Measurements from ENCODE around the gene GBA3. TPM values are rescaled to one million over a fixed set of nuclear protein-coding genes. Genes with fewer than 3 reads are reported as not detected.

The GBA3 gene
- total RNA-seq, 1 donor from 2014 or later = 0.30 TPM

DNA sequence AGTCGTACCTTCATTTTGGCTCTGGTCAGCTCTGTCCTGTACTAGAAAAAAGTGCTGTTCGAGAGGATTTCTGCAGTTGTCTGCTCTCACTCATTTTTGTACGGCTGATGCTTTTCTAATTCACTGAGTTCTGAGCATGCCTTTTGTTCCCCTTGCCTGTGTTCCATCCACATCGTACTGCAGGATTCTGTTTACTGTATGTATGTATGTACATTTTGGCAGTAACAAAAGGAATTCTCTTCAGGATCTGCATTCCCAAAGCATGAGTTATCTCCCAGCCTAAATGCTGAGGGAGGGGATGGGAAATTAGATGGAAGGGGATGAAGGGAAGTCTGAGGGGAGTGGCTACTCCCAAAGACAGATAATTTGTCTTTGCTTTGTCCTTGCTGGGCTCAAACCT, 87.6 kb downstream of the GBA3 start:
- no peak for DNase-seq (ENCODE audit: low read depth)

DNA sequence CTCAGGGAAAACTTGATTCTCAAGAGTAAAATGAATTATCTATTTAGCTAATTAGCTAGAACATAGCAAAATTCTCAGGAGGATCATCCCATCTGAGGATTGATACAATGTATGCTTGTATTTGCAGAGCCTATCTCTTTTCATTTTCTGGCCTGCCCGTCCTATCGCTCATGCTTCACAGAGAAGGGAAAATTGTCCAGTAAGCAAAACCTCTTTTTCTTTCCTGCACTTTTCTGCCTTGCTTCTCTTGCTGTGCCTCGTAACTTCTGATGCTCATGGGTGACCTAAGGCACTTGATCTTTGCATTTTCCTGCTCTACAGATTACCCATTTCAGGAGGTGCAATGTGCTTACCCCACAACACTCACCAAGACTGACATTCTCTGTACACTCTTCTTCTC, 88.1 kb downstream of the GBA3 start:
- no peak for DNase-seq (ENCODE audit: low read depth)

DNA sequence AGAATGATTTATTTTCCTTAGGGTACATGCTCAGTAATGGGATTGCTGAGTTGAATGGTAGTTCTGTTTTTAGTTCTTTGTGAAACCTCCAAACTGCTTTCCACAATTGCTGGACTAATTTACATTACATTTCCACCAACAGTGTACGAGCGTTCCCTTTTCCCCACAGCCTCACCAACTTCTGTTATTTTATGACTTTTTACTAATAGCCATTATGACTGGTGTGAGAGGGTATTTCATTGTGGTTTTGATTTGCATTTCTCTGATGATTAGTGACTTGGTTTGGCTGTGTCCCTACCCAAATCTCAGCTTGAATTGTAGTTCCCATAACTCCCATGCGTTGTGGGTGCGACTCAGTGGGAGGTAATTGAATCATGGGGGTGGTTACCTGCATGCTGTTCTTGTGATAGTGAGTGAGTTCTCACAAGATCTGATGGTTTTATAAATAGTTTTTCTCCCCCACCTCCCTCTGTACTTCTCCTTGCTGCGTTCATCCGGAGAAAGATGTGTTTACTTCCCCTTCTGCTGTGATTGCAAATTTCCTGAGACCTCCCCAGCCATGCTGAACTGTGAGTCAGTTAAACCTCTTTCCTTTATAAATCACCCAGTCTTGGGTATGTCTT, 95.1 kb downstream of the GBA3 start:
- peak; percentile 37 for DNase-seq (ENCODE audit: low read depth)

DNA sequence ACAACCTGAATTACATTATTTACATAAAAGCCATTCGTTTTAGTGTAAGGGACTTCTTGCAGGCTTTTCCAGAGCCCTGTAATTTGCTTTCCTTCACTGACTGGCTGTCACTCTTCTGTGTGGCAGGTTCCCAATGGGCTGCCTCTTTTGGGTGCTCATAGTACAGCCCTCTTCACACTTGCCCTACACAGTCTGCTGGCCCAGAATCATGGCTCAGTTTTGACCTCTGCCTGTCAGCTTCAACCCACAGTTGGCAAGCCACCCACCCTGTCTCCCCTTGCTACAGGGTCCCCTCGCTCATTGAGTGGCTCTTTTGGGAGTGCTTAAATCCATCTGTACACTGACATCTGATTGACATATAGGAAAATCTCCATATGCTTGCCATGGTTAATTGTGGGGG, 97.9 kb downstream of the GBA3 start:
- DNase-seq (ENCODE audit: low read depth) = no peak

DNA sequence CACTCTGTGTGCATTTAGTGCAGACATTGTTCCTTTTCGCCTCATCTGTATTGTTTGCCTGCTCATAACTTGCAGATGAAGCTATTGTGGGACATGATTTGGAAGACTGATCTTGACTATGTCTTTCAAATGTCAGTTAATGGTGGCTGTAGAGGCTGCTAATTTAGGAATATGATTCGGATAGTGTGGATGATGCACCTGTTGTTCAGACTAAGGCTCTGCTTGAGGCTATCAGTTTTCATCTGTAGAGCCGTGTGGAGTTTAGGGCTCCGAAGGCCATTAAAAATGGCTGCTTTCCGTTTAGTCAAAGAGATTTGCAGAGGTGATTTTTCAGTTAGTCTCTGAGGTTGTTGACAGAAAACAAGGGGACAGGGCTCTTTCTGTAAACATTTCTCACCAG, 102.0 kb downstream of the GBA3 start:
- no peak for DNase-seq (ENCODE audit: low read depth)

DNA sequence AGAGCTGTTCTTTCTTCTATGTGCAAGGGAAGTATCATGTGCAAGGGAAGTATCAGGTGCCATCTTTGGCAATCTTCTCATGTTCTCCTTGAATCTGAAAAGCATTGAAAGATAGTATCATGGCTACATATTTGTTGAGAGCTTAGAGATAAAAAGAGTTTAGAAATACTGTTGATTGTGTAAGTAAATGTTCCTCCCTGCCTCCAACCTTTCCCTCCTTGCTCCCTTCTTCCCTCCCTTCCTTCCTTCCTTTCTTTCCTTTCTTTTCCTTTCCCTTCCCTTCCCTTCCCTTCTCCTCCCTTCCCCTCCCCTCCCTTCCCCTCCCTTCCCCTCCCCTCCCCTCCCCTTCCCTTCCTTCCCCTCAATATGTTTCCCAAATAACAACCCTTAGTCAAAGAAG, 108.7 kb downstream of the GBA3 start:
- no peak for DNase-seq (ENCODE audit: low read depth)

DNA sequence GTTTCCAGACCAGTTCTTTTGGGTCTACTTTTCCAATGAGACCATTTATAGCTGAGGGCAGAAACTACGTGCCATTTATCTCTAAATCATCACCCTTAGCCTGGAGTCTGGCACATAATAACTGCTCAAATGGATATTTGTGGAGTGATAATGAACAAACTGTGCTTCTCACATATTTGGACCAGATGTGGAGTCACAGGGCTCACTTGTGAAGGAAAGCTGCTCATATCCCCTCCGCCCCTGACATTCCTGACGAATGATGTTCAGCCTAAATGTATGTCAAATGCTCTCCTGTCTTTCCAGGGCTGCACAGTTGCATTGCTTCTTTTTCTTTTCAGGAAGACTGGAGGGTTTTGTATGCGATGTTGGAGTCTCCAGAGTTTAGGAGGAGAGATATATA, 110.1 kb downstream of the GBA3 start:
- DNase-seq (ENCODE audit: low read depth) = no peak

DNA sequence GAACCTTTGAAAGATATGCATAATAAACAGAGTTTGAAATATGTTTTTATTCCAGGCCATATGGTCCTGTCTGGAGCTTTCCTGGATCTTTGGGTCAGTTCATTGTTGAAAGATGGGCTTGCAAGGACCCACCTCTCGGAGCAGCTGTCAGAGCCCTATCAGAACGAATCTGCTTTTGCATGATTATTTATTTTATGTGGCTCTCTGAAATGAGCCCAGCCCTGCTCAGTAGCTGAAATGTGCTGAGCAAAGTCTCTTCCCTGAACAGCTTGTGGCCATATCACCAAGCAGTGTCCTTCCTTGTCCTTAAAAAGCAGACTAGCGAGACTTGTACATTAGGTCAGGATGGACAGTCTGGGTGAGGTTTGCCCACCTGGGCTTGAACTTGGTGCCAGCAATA, 110.8 kb downstream of the GBA3 start:
- DNase-seq (ENCODE audit: low read depth) = no peak

DNA sequence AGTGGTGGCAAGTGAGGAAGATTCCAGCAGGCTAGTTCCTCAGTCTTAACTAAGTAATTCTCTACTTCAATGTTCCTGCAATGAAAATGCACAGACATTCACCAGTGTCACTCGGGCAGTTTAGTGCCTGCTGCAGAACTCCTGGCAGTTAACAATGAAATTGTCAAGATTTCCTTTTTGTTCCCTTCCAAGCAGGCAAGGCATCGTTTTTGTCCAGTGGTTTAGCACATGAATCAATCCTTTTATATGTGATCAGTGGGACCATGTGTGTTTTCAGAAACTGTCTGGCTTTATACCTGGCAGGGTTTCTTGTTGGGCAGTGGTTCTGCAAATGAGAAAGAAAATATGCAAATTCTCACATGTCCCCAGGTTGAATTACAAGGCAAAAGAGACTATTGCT, 122.2 kb downstream of the GBA3 start:
- no peak for DNase-seq (ENCODE audit: low read depth)

DNA sequence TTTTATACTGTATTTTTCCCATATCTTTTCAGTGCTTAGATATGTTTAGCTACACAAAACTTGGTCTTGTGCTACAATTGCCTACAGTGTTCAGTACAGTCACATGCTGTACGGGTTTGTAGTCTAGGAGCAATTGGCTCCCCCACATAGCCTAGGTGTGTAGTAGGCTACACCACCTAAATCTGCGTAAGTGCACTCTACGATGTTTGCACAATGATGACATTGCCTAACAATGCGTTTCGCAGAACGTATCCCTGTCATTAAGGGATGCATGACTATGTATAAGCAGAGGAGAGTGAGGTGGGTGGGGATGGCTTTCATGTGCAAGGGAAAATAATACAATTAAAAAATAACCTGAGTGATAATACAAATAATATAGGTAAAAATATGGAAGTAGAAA, 131.4 kb downstream of the GBA3 start:
- DNase-seq (ENCODE audit: low read depth) = no peak

DNA sequence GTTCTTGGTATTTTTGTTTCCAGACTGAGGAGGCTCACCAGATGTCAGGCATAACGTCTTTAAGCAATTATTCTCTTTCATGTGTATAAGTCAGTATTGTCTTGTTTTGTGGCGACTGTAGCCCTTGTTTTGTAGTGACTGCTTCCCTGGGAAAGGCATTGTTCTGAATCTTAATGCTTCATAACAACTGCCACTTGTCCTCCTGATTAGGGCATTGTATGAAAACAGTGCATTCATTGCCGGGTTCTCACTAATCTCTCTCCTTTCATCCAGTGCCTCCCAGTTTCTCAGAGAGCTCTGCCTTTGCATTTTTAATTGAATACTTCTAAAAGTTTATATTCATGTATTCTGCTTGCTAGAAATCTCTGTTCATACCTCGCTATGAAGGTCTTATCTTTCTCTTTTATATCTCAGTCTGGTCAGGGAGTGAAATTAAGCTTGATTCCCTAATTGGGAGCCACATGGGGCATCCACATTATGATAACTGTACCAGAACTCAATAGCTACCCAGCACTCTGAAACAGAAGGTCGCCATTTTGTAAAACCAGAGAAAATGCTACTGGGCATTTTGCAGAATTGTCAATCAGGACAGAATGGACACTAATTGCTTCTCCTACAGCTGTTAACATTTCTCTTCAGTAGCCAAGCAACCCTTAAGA, 149.8 kb downstream of the GBA3 start:
- DNase-seq (ENCODE audit: low read depth) = no peak

DNA sequence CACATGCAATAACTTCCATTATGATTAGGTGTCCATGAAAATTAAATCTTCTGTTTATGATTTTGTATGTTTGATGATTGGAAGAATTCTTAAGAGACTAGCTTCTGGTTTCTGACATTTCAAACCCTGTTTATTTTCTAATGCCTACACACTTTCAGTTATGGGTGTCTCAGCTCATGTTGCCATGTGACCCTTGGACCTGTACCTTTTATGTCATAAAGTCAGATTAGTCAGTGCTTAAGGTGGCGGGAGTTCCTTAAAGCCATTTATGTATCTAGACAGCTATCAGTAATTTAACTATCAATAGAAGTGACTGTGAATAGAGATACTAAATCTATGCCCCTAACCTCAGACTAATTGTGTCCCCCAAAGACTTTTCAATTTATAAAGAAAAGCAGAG, 155.6 kb downstream of the GBA3 start:
- DNase-seq (ENCODE audit: low read depth) = peak; percentile 11

DNA sequence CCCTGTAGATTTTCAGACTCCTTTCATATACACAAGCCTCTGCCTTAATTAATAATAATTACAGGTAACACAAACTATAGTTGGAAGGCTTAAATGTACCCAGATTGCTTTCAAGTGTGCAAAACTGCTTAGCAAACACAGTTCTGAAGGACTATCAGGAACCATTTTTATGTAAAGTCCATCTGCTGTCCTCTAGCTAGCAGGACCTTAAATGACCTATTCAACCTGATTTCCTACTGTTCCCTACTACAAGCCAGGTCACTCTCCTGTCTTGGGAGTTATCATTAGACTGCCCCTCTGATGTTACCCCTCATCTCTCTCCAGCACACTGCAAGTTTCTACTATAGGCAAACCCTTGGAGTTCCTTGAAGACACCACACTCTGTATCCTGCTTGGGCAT, 157.3 kb downstream of the GBA3 start:
- no peak for DNase-seq (ENCODE audit: low read depth)

DNA sequence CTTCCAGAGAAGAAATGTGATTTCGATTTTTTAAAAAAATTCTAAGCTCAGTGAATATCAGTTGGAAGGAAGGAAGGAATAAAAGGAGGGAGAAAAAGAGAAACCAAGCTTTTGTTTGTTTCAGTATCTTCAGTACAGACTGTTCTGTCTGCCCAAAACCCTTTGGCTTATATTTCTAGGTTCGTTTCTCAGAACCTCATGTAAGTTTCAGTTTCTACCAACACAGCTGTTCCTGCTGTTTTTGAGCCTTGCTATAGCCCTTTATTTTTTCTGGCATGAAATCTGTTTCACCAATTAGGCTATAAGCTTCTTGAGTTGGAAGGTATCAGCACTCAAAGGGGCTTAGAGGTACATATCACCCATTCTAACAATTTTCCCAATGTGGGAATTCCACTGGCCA, 157.9 kb downstream of the GBA3 start:
- DNase-seq (ENCODE audit: low read depth) = no peak

DNA sequence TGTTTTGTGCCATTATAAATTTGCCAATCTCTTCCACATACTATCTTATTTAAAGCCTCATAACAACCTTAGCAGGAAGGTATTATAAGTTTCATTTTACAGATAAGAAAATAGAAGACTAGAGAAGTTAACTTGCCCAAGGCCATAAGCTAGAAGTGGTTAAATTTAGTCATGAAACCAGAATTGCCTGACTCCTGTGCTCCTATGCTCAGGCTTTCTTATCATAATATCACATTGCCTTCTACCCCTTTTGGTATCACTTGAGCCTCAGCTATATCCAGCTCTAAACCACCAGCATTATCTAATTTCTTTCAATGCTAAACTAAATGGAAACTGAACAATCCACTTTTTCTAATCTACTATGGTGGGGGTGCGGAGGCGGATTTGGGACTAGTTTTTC, 164.7 kb downstream of the GBA3 start:
- no peak for DNase-seq (ENCODE audit: low read depth)

DNA sequence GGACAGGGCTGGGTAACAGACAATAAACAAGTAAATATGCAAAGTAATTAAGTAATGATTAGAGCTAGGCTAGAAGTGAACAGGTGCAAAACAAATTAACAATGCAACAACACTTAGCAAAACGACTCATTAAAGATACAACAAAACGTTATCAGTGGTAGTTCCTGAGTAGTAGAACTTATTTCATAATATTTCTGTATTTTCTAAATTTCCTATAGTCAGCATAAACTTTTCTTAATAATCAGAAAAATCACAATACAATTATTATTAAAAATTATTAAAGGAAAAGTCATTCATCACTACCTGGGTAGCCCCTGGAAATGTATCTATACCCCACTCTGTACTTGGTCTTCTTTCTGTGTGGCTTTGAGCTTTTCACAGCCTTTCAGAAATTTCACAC, 166.6 kb downstream of the GBA3 start:
- no peak for DNase-seq (ENCODE audit: low read depth)

Other genes with a start within 250 kb of the GBA3 start
- 19.6 and 71.9 TPM in 2 replicates for gene ADGRA3, start 176.9 kb upstream of the GBA3 start, total RNA-seq